SK-N-SH treated with all-trans-retinoic acid at 6 μM for 48 hours (cell line): Measurements from ENCODE around the gene WNK3.

Experiments
- ARNTL ChIP-seq: fragments of 450-650 bp; formaldehyde crosslinking; IDR thresholded peaks from 2 replicates; pipeline ENCODE4 v1.5.0; 2020; ENCODE audit warnings: low read depth, mild to moderate bottlenecking, moderate library complexity, borderline replicate concordance
- CSDC2 ChIP-seq: fragments of 250-450 bp; sonication (Bioruptor Pico); IDR thresholded peaks from 2 replicates; pipeline ENCODE4 v1.5.0; 2020; ENCODE audit warnings: mild to moderate bottlenecking, moderate library complexity
- RARB ChIP-seq: fragments of 250-450 bp; sonication (Bioruptor Pico); IDR thresholded peaks from 2 replicates; pipeline ENCODE4 v1.8.0; 2021; ENCODE audit warnings: mild to moderate bottlenecking, moderate library complexity
- ZFP30 ChIP-seq: fragments of 450-650 bp; formaldehyde crosslinking; IDR thresholded peaks from 2 replicates; pipeline ENCODE4 v1.5.0; 2022; ENCODE audit warnings: mild to moderate bottlenecking, moderate library complexity
- TF ChIP-seq, protein P1 (sequence below): fragments of 250-450 bp; sonication (Bioruptor Pico); IDR thresholded peaks from 2 replicates; pipeline ENCODE4 v1.5.1; 2021; ENCODE audit warnings: mild to moderate bottlenecking, moderate library complexity
- TF ChIP-seq, protein P2 (sequence below): fragments of 250-450 bp; sonication (Bioruptor Pico); IDR thresholded peaks from 2 replicates; pipeline ENCODE4 v1.5.1; 2020; ENCODE audit warnings: low read depth, mild to moderate bottlenecking, moderate library complexity
- TF ChIP-seq, protein P3 (sequence below): fragments of 250-450 bp; sonication (Bioruptor Pico); IDR thresholded peaks from 2 replicates; pipeline ENCODE4 v1.8.0; 2020; ENCODE audit warnings: mild to moderate bottlenecking, moderate library complexity, borderline replicate concordance
- TF ChIP-seq, protein P4 (sequence below): fragments of 250-450 bp; sonication (Bioruptor Pico); IDR thresholded peaks from 2 replicates; pipeline ENCODE4 v1.8.0; 2021; ENCODE audit warnings: low read depth, mild to moderate bottlenecking, moderate library complexity, borderline replicate concordance

DNA sequence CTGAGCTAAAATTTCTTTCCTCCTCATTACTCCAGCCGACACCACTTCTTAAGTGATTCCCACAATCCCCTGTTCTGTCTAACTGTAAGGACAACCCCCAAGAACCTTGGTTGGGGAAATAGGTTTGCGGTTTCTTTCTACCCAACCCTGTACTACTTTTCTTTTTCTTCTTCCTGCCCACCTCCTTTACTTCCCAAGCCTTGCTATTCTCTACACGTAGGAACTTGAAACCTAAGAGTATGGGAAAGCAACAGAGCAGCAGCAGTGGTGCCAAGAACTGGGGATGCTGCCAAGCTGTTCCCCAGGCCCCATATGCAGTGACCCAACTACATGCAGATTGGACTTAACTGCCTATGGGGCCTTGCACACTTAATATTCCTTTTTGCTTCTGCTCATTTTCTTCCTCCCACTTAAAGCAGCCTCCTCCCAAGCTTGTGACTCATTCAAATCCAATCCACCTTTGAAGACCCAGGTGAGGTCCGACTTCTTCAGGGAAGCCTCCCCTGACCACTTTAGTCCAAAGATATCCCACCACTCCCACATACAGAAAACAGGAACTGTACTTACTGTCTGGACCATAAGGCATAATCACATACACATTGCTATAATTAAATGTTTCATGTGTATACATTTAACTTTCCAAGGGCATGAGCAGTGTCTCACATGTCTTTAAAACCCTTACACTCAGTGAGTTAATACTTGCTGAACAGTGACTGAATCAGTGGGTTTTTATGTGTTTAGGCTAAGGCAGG lies 176.5 kb downstream of the WNK3 start:
- TF ChIP-seq ARNTL (CRISPR knock-in tag) = no peak
- no peak for TF ChIP-seq RARB (CRISPR knock-in tag)
- TF ChIP-seq, protein P1, sequence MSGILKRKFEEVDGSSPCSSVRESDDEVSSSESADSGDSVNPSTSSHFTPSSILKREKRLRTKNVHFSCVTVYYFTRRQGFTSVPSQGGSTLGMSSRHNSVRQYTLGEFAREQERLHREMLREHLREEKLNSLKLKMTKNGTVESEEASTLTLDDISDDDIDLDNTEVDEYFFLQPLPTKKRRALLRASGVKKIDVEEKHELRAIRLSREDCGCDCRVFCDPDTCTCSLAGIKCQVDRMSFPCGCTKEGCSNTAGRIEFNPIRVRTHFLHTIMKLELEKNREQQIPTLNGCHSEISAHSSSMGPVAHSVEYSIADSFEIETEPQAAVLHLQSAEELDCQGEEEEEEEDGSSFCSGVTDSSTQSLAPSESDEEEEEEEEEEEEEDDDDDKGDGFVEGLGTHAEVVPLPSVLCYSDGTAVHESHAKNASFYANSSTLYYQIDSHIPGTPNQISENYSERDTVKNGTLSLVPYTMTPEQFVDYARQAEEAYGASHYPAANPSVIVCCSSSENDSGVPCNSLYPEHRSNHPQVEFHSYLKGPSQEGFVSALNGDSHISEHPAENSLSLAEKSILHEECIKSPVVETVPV (CRISPR knock-in tag) = no peak
- TF ChIP-seq, protein P2, sequence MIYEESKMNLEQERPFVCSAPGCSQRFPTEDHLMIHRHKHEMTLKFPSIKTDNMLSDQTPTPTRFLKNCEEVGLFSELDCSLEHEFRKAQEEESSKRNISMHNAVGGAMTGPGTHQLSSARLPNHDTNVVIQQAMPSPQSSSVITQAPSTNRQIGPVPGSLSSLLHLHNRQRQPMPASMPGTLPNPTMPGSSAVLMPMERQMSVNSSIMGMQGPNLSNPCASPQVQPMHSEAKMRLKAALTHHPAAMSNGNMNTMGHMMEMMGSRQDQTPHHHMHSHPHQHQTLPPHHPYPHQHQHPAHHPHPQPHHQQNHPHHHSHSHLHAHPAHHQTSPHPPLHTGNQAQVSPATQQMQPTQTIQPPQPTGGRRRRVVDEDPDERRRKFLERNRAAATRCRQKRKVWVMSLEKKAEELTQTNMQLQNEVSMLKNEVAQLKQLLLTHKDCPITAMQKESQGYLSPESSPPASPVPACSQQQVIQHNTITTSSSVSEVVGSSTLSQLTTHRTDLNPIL (CRISPR knock-in tag) = no peak
- TF ChIP-seq, protein P3, sequence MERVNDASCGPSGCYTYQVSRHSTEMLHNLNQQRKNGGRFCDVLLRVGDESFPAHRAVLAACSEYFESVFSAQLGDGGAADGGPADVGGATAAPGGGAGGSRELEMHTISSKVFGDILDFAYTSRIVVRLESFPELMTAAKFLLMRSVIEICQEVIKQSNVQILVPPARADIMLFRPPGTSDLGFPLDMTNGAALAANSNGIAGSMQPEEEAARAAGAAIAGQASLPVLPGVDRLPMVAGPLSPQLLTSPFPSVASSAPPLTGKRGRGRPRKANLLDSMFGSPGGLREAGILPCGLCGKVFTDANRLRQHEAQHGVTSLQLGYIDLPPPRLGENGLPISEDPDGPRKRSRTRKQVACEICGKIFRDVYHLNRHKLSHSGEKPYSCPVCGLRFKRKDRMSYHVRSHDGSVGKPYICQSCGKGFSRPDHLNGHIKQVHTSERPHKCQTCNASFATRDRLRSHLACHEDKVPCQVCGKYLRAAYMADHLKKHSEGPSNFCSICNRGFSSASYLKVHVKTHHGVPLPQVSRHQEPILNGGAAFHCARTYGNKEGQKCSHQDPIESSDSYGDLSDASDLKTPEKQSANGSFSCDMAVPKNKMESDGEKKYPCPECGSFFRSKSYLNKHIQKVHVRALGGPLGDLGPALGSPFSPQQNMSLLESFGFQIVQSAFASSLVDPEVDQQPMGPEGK (CRISPR knock-in tag) = no peak
- no peak for TF ChIP-seq ZFP30
- TF ChIP-seq, protein P4, sequence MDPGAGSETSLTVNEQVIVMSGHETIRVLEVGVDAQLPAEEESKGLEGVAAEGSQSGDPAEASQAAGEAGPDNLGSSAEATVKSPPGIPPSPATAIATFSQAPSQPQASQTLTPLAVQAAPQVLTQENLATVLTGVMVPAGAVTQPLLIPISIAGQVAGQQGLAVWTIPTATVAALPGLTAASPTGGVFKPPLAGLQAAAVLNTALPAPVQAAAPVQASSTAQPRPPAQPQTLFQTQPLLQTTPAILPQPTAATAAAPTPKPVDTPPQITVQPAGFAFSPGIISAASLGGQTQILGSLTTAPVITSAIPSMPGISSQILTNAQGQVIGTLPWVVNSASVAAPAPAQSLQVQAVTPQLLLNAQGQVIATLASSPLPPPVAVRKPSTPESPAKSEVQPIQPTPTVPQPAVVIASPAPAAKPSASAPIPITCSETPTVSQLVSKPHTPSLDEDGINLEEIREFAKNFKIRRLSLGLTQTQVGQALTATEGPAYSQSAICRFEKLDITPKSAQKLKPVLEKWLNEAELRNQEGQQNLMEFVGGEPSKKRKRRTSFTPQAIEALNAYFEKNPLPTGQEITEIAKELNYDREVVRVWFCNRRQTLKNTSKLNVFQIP (CRISPR knock-in tag) = no peak
- TF ChIP-seq CSDC2 (CRISPR knock-in tag) = no peak
